Kidney epithelial cell (primary cell): ENCODE data around the gene MAP3K3. TPM values are rescaled to one million over a fixed set of nuclear protein-coding genes. Genes with fewer than 3 reads are reported as not detected.

Experiments used
- DNase-seq: peaks from one replicate; pipeline ENCODE4 v3.0.0-alpha.2; 2010; ENCODE audit warnings: low read depth
- H3K27me3 ChIP-seq: 2 replicates; pipeline ENCODE4 v1.6.0; 2011; ENCODE audit warnings: low read length; ENCODE audit not compliant: control insufficient read depth, insufficient read depth
- H3K36me3 ChIP-seq: 2 replicates; pipeline ENCODE4 v1.5.1; 2011; ENCODE audit warnings: low read length; ENCODE audit not compliant: control insufficient read depth, insufficient read depth
- H3K4me3 ChIP-seq: 2 replicates; pipeline ENCODE4 v1.5.1; 2011; ENCODE audit warnings: low read depth, mild to moderate bottlenecking, control low read depth, low read length
- total RNA-seq: library from RNA; depleted of rRNA; stranded (reverse); fragments of >200 nt; gene quantifications from 2 replicates; pipeline ENCODE4 v1.2.3, GENCODE V29; 2015
- TF ChIP-seq, protein P1 (sequence below): IDR thresholded peaks from 2 replicates; pipeline ENCODE4 v1.5.1; 2011; ENCODE audit warnings: mild to moderate bottlenecking, moderate library complexity, low read length, control low read depth, inconsistent platforms; ENCODE audit not compliant: insufficient read depth, poor library complexity, severe bottlenecking

The MAP3K3 gene
- total RNA-seq, 1 donor from 2014 or later: 19.8 TPM

DNA sequence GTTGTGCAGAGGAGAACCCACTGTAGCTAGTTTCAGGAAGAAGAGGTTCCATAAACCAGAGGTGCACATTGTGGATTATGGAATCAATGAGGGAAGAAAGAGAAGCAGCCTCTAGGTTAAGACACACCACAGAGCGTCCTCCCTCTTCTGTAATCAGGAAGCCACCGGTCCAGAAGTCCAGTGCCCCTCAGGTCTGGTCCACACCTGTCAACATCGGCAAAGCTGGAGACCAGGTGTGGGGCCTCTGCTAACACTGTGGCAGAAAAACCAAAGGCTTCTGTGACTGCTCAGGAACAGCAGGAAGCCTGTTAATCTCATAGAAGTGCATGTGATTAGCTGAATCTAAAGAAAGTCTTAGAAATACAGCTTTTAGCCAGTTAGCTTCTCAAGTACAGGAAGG lies 54.4 kb downstream of the MAP3K3 start:
- TF ChIP-seq, protein P1, sequence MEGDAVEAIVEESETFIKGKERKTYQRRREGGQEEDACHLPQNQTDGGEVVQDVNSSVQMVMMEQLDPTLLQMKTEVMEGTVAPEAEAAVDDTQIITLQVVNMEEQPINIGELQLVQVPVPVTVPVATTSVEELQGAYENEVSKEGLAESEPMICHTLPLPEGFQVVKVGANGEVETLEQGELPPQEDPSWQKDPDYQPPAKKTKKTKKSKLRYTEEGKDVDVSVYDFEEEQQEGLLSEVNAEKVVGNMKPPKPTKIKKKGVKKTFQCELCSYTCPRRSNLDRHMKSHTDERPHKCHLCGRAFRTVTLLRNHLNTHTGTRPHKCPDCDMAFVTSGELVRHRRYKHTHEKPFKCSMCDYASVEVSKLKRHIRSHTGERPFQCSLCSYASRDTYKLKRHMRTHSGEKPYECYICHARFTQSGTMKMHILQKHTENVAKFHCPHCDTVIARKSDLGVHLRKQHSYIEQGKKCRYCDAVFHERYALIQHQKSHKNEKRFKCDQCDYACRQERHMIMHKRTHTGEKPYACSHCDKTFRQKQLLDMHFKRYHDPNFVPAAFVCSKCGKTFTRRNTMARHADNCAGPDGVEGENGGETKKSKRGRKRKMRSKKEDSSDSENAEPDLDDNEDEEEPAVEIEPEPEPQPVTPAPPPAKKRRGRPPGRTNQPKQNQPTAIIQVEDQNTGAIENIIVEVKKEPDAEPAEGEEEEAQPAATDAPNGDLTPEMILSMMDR: no peak
- DNase-seq: no peak
- no peaks in the 10 kb centered on the region for H3K36me3 ChIP-seq
- no peak overlapping the region for H3K4me3 ChIP-seq
- H3K27me3 ChIP-seq: no peaks in the 10 kb centered on the region

DNA sequence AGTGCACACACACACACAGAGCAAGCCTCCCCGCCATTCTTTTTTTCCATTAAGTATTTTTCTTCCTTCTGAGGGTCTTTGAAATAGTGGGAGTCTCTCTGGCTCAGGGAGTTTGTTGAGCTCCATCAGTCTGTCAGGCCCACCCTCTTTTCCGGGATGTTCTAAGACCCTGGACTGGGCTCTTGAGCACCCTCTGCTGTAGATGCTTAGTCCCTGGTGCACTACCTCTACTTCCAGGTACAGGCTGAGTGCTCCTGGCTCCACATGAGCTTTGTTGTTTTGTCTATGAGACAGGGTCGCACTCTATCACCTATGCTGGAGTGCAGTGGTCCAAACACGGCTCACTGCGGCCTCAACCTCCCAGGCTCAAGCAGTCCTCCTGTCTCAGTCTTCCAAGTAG lies 57.0 kb downstream of the MAP3K3 start:
- no peaks in the 10 kb centered on the region for H3K36me3 ChIP-seq
- no peak overlapping the region for H3K4me3 ChIP-seq
- DNase-seq: no peak
- no peaks in the 10 kb centered on the region for H3K27me3 ChIP-seq
- TF ChIP-seq, protein P1: peak; percentile 10

DNA sequence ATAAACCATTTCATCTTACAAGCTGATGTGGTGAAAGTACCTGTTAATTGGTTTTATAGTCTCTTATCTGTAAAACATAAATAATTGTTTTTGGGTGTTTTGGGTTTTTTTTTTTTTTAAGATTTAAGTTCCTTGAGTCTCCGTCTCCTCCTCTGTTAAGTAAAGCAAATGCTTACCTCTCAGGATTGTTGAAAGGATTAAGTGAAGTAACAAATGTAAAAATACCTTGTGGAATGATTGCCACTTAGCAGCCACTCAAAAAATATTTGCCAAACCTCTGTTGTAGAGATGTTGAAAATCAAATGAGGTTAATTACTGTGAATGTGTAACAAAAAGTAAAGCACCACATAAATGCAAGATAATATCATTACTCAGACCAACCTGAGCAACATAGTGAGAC lies 58.5 kb downstream of the MAP3K3 start:
- DNase-seq: no peak
- TF ChIP-seq, protein P1: no peak

DNA sequence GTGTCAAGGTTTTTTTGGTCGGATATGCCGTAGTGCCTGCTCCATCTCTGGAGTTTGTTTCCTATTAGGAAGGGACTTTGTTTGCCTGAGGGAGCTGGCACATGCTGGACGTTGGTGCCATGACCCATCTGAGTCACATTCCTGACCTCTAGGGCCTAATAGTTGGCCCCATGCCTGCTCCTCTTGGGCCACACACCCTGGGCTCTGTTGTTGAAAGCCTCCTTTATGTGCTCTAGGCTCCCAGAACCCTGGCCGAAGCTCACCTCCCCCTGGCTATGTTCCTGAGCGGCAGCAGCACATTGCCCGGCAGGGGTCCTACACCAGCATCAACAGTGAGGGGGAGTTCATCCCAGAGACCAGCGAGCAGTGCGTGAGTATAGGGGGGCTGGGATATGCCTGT lies 59.3 kb downstream of the MAP3K3 start:
- Histone ChIP-seq H3K36me3 (no peaks in the 10 kb centered on the region), H3K27me3 (no peaks in the 10 kb centered on the region), H3K4me3 (no peak overlapping the region)
- no peak for DNase-seq
- TF ChIP-seq, protein P1: no peak

More for the DNA sequence above, 58.5 kb downstream of the MAP3K3 start:
- H3K4me3 ChIP-seq: no peak overlapping the region
- no peaks in the 10 kb centered on the region for H3K36me3 ChIP-seq
- H3K27me3 ChIP-seq: no peaks in the 10 kb centered on the region

DNA sequence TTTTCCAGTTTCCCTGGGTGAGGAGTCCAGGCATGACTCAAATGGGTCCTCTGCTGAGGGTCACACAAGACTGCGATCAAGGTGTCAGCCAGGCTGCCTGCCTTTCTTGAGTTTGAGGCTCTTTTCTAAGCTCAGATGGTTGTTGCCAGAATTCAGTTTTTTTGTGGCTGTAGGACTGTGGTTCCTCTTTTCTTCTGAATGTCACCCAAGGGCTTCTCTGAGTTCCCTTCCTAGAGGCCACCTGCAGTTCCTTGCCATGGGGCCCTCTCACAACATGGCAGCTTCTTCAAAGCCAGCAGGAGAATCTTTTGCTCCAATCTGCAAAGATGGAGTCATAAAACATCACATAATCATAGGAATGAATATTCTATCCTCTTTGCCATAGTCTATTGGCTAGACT lies 60.2 kb downstream of the MAP3K3 start:
- Histone ChIP-seq H3K36me3 (no peaks in the 10 kb centered on the region), H3K27me3 (no peaks in the 10 kb centered on the region), H3K4me3 (no peak overlapping the region)
- TF ChIP-seq, protein P1: no peak
- no peak for DNase-seq

DNA sequence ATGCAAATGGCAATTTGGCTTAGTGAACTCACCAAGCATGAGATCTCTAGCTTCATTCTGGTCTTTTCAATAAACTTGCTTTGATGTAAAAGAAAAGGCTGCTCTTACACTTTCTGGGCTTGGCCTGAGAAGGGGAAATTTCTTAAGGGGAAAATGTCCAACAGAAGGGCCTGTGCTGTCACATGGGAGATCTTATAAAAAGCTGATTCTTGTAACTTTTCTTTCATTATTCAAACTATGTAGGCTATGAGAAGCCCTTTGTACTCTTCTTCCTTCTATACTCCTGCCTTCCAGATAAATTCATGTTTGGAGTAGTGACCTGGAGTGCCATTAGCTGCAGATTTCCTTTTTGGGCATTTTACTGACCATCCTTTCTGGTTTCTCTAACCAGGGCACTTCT lies 60.8 kb downstream of the MAP3K3 start:
- no peak for DNase-seq
- Histone ChIP-seq H3K27me3 (no peaks in the 10 kb centered on the region), H3K36me3 (no peaks in the 10 kb centered on the region), H3K4me3 (no peak overlapping the region)
- TF ChIP-seq, protein P1: no peak
